ENCODE data around the gene AEBP1. TPM values are rescaled to one million over a fixed set of nuclear protein-coding genes. Genes with fewer than 3 reads are reported as not detected.

AEBP1 gene
- total and polyA plus RNA-seq, 9 of the 15 experiments (the other 6 are each of a cell fraction or from before 2014, with no cell fraction given), result 0.03 to 0.78 (median 0.30) TPM; not detected in 2

DNA sequence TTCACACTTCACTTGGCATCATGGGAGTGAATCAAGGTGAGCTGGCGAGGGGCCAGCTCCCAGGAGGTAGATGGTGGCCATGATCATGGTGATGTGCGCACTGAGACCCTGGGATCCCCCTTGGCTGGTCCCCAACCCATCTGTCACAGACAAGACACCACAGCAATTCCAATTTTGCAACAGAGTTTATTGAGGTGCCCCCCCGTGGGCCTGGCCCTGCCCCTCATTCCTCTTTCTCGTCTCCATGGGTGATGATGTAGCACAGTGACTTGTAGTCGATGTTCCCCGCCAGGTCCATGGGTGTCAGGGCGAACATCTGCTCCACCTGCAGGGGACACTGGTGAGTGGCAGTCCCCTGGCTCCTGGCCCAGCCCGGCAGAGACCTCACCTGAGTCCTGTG lies 34.6 kb downstream of the AEBP1 start:
- intact Hi-C loops (cut with micrococcal nuclease) (no loop called here), in situ Hi-C loops (cut with MboI) (no loop called here)
- Histone ChIP-seq H3K9ac (ENCODE audit: insufficient read depth in 1 of 2, low read depth in 2 of 2, low read length in 2 of 2) (peak overlapping the region in 1 of 2 experiments; percentile 28; a peak in 1 of 4 replicates), H3K4me3 (no peak overlapping the region), H3K4me2 (ENCODE audit: insufficient read depth, low read length) (no peak overlapping the region), H3K9me1 (ENCODE audit: control insufficient read depth, insufficient read depth, low read length) (no peaks in the 10 kb centered on the region), H2AFZ (ENCODE audit: low read depth, low read length) (no peak overlapping the region), H3K27ac (ENCODE audit: extremely low read depth, low read depth, low read length) (no peak overlapping the region), H3K9me3 (replicated peaks; ENCODE audit: control insufficient read depth, insufficient read depth, low read depth, low read length) (no peaks in the 10 kb centered on the region), H3K79me2 (ENCODE audit: control insufficient read depth, insufficient read depth, low read length) (no peaks in the 10 kb centered on the region), H3K36me3 (ENCODE audit: control insufficient read depth, insufficient read depth, low read length) (no peaks in the 10 kb centered on the region), H3K4me1 (replicated peaks in 1 of 2; ENCODE audit: control insufficient read depth in 2 of 2, insufficient read depth in 2 of 2, low read length in 2 of 2) (peaks cover 0 to 13% of the 10 kb centered on the region in 2 experiments; a peak in 2 of 5 replicates), H4K20me1 (replicated peaks; ENCODE audit: control insufficient read depth, insufficient read depth, low read length) (no peaks in the 10 kb centered on the region; the same call in 1 of the 2 replicates), H3K27me3 (ENCODE audit: control insufficient read depth in 2 of 2, insufficient read depth in 2 of 2, low read length in 2 of 2) (no peaks in the 10 kb centered on the region)
- peak; percentile 84 for ATAC-seq
- 4% methylated on average over 8 of the region's 8 CpGs for WGBS (ENCODE audit: insufficient coverage, low coverage, missing lambda C conversion rate)
- peak in 3 of 4 experiments; percentile 31 to 37 (median 35) for DNase-seq (ENCODE audit: extremely low read depth in 1 of 4, low spot score in 3 of 4)
- no TSS peak for BruUV-seq (replicated peaks)
- ChIA-PET CTCF (ENCODE audit: low intra/inter-chr PET ratio) (no interaction called here), POLR2A (no interaction called here)
- no peak for FAIRE-seq
- TF ChIP-seq KDM1A (IDR thresholded peaks at IDR 0.05) (no peak), MTA3 (IDR thresholded peaks at IDR 0.05; ENCODE audit: borderline replicate concordance) (no peak), JUND (IDR thresholded peaks at IDR 0.05; ENCODE audit: borderline replicate concordance, low read depth, low read length) (no peak), JUND (tag; IDR thresholded peaks at IDR 0.05; ENCODE audit: borderline replicate concordance, low read depth, low read length) (no peak), TARDBP (IDR thresholded peaks at IDR 0.05) (no peak), SMAD2 (IDR thresholded peaks at IDR 0.05; ENCODE audit: low read depth, low read length) (no peak), RFX5 (IDR thresholded peaks at IDR 0.05; ENCODE audit: low read depth, low read length) (no peak), PRMT5 (CRISPR knock-in tag; IDR thresholded peaks at IDR 0.05) (no peak), CBFA2T3 (IDR thresholded peaks at IDR 0.05) (no peak), DPF2 (IDR thresholded peaks at IDR 0.05) (no peak), RAD21 (CRISPR knock-in tag; conservative IDR thresholded peaks at IDR 0.05 in 1 of 2, IDR thresholded peaks at IDR 0.05 in 1 of 2) (peak in 1 of 2 experiments; percentile 42; a peak in 2 of 4 replicates), CBX3 (IDR thresholded peaks at IDR 0.05; ENCODE audit: borderline replicate concordance in 1 of 2, low read length in 2 of 2) (no peak), POLR2H (tag; IDR thresholded peaks at IDR 0.05; ENCODE audit: low read depth) (no peak), NCOR1 (IDR thresholded peaks at IDR 0.05) (no peak), TEAD4 (IDR thresholded peaks at IDR 0.05; ENCODE audit: low read length) (no peak), TEAD4 (CRISPR knock-in tag; IDR thresholded peaks at IDR 0.05; ENCODE audit: borderline replicate concordance) (no peak), ZFP30 (CRISPR knock-in tag; IDR thresholded peaks at IDR 0.05; ENCODE audit: borderline replicate concordance) (no peak), CBX5 (IDR thresholded peaks at IDR 0.05; ENCODE audit: borderline replicate concordance, low read depth) (no peak), NFIC (IDR thresholded peaks at IDR 0.05) (peak; percentile 35; the same call in 1 of the 2 replicates), COPS2 (conservative IDR thresholded peaks at IDR 0.05) (no peak), CHD2 (IDR thresholded peaks at IDR 0.05; ENCODE audit: low read depth, low read length) (no peak)
- TF ChIP-seq, protein P1, sequence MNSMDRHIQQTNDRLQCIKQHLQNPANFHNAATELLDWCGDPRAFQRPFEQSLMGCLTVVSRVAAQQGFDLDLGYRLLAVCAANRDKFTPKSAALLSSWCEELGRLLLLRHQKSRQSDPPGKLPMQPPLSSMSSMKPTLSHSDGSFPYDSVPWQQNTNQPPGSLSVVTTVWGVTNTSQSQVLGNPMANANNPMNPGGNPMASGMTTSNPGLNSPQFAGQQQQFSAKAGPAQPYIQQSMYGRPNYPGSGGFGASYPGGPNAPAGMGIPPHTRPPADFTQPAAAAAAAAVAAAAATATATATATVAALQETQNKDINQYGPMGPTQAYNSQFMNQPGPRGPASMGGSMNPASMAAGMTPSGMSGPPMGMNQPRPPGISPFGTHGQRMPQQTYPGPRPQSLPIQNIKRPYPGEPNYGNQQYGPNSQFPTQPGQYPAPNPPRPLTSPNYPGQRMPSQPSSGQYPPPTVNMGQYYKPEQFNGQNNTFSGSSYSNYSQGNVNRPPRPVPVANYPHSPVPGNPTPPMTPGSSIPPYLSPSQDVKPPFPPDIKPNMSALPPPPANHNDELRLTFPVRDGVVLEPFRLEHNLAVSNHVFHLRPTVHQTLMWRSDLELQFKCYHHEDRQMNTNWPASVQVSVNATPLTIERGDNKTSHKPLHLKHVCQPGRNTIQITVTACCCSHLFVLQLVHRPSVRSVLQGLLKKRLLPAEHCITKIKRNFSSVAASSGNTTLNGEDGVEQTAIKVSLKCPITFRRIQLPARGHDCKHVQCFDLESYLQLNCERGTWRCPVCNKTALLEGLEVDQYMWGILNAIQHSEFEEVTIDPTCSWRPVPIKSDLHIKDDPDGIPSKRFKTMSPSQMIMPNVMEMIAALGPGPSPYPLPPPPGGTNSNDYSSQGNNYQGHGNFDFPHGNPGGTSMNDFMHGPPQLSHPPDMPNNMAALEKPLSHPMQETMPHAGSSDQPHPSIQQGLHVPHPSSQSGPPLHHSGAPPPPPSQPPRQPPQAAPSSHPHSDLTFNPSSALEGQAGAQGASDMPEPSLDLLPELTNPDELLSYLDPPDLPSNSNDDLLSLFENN (IDR thresholded peaks at IDR 0.05; ENCODE audit: low read depth in 2 of 2, low read length in 2 of 2), result no peak
